ENCODE measurements around the gene LTBP1.

LTBP1 gene

DNA sequence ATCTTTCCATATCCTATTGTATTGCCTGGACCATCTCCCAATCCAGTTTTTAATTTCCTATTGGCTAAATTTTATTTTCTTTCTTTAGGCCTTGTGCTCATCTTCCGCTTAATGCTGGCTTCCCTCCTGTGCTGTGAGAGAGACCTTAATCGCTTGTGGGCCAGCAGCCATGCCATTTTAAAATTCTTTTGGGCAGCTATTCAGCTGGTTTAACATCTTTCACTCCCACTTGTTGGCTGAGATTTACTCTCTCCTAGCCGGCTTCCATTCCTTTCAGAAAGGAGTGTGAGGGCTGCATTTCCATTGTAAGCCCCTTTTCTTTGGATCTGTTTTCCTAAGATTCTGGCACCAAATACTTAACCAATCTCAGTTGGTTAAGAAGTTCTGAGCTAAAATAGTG lies 388.8 kb downstream of the LTBP1 start:
- Histone ChIP-seq H3K9ac (ENCODE audit: low read depth in 1 of 2, low read length in 2 of 2) (no peak overlapping the region), H3K4me3 (ENCODE audit: low read length in 2 of 2) (no peak overlapping the region), H3K4me1 (ENCODE audit: control insufficient read depth in 2 of 2, insufficient read depth in 2 of 2, low read length in 2 of 2) (no peaks in the 10 kb centered on the region), H3K9me3 (ENCODE audit: control insufficient read depth in 2 of 2, low read length in 2 of 2) (no peaks in the 10 kb centered on the region), H3K27me3 (ENCODE audit: control insufficient read depth in 2 of 2, insufficient read depth in 2 of 2, low read length in 2 of 2) (no peaks in the 10 kb centered on the region), H3K36me3 (ENCODE audit: control insufficient read depth in 2 of 2, insufficient read depth in 2 of 2, low read length in 2 of 2) (no peaks in the 10 kb centered on the region), H3K27ac (ENCODE audit: low read depth in 2 of 2, low read length in 2 of 2) (no peak overlapping the region)

DNA sequence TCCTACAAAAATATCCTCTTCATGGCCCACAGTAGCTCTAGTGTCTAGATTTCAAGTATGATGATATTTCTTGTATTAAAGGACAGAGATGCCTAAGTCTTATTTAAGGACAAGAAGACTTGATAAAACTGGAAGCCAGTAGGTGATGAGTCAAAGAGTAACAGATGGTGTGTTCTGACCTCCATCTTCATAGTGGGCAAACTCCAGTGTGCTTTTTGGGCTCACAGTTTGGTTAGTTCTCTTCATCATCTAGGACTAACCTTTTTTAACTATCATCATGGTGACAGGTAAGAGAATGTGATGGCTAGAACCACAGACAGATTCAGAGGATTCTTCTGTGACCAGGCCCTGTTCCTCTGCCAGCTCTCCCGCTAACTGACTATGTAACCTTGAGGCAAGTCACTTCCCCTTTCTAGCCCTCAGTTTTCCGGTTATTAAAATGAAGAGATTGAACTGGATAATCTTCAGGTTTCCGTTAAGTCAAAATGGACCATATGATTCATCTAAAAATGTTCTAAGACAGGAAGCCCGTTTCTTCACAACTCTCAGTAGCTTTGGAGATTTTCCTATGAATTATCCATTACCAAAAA lies 389.4 kb downstream of the LTBP1 start:
- no peak overlapping the region for H3K4me3 ChIP-seq (ENCODE audit: low read length in 2 of 2)
- no peaks in the 10 kb centered on the region for H3K4me1 ChIP-seq (ENCODE audit: control insufficient read depth in 2 of 2, insufficient read depth in 2 of 2, low read length in 2 of 2)
- no peak overlapping the region for H3K27ac ChIP-seq (ENCODE audit: low read depth in 2 of 2, low read length in 2 of 2)
- H3K9me3 ChIP-seq (ENCODE audit: control insufficient read depth in 2 of 2, low read length in 2 of 2), result no peaks in the 10 kb centered on the region
- no peaks in the 10 kb centered on the region for H3K36me3 ChIP-seq (ENCODE audit: control insufficient read depth in 2 of 2, insufficient read depth in 2 of 2, low read length in 2 of 2)
- no peaks in the 10 kb centered on the region for H3K27me3 ChIP-seq (ENCODE audit: control insufficient read depth in 2 of 2, insufficient read depth in 2 of 2, low read length in 2 of 2)
- no peak overlapping the region for H3K9ac ChIP-seq (ENCODE audit: low read depth in 1 of 2, low read length in 2 of 2)

DNA sequence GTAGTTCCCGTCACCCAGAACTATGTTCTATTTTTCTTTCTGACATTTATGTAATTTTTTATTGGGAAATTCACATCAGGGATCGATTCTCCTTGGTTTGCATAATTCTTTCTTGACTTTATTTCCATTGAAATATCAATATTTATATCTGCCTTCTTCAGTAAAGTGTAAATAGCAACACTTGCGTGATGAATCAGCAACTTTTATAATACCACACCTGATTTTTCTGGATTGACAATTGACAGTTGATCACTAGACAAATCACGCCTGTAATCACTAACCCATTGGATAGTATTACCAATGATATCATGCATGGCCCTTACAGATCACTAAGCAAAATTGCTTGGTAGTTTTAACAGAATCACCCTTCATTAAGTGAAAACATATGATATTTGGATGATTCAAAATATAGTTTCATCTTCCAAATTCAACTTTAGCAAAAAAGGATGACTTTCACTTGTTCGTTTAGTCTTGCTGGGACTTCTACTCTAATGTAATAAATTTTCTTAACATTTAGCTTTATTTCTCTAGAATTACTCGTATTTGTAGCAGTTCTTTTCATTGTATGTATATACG lies 390.7 kb downstream of the LTBP1 start:
- H3K27me3 ChIP-seq (ENCODE audit: control insufficient read depth in 2 of 2, insufficient read depth in 2 of 2, low read length in 2 of 2), result no peaks in the 10 kb centered on the region
- no peaks in the 10 kb centered on the region for H3K9me3 ChIP-seq (ENCODE audit: control insufficient read depth in 2 of 2, low read length in 2 of 2)
- no peak overlapping the region for H3K9ac ChIP-seq (ENCODE audit: low read depth in 1 of 2, low read length in 2 of 2)
- no peaks in the 10 kb centered on the region for H3K36me3 ChIP-seq (ENCODE audit: control insufficient read depth in 2 of 2, insufficient read depth in 2 of 2, low read length in 2 of 2)
- H3K4me1 ChIP-seq (ENCODE audit: control insufficient read depth in 2 of 2, insufficient read depth in 2 of 2, low read length in 2 of 2), result no peaks in the 10 kb centered on the region
- H3K27ac ChIP-seq (ENCODE audit: low read depth in 2 of 2, low read length in 2 of 2), result no peak overlapping the region
- H3K4me3 ChIP-seq (ENCODE audit: low read length in 2 of 2), result no peak overlapping the region

DNA sequence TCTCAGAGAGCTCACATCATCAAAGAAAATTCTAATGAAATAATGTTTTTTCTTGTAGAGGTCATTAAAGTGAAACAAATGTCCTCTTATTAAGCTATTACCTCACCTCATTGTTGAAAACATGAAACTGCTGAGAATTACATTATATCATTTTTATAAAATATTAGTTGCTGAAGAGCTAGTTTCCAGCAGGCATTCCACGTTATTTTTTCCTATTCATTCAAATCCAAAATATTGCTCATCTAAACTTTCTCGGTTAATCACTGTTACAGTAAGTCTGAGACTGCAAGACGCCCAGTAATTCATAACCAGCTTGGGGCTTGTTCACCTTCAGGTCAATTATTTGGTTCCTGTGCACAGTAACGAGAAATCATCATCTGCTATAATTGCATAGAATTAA lies 391.2 kb downstream of the LTBP1 start:
- H3K4me3 ChIP-seq (ENCODE audit: low read length in 2 of 2), result no peak overlapping the region
- no peaks in the 10 kb centered on the region for H3K4me1 ChIP-seq (ENCODE audit: control insufficient read depth in 2 of 2, insufficient read depth in 2 of 2, low read length in 2 of 2)
- H3K27ac ChIP-seq (ENCODE audit: low read depth in 2 of 2, low read length in 2 of 2), result no peak overlapping the region
- no peaks in the 10 kb centered on the region for H3K9me3 ChIP-seq (ENCODE audit: control insufficient read depth in 2 of 2, low read length in 2 of 2)
- no peak overlapping the region for H3K9ac ChIP-seq (ENCODE audit: low read depth in 1 of 2, low read length in 2 of 2)
- H3K36me3 ChIP-seq (ENCODE audit: control insufficient read depth in 2 of 2, insufficient read depth in 2 of 2, low read length in 2 of 2), result no peaks in the 10 kb centered on the region
- no peaks in the 10 kb centered on the region for H3K27me3 ChIP-seq (ENCODE audit: control insufficient read depth in 2 of 2, insufficient read depth in 2 of 2, low read length in 2 of 2)

DNA sequence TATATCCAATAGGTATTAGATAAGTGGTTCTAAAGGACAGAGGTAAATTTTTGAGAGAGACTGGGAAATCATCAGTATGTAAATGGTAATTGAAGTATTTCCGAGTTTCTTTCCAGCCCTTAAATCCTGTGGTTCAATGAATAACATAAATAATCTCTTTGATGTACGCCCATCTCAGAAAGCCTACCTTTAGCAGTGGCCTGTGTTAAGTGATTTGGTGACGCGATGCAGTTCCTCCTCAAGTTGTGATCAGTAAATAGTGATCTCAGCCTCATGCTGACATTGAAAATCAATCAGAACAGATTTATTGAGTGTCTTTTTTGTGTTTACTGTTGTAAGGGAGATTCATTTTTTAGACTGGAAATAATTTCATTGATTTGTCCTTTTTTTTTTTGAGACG lies 392.5 kb downstream of the LTBP1 start:
- no peaks in the 10 kb centered on the region for H3K9me3 ChIP-seq (ENCODE audit: control insufficient read depth in 2 of 2, low read length in 2 of 2)
- no peaks in the 10 kb centered on the region for H3K27me3 ChIP-seq (ENCODE audit: control insufficient read depth in 2 of 2, insufficient read depth in 2 of 2, low read length in 2 of 2)
- no peak overlapping the region for H3K27ac ChIP-seq (ENCODE audit: low read depth in 2 of 2, low read length in 2 of 2)
- no peak overlapping the region for H3K9ac ChIP-seq (ENCODE audit: low read depth in 1 of 2, low read length in 2 of 2)
- no peaks in the 10 kb centered on the region for H3K36me3 ChIP-seq (ENCODE audit: control insufficient read depth in 2 of 2, insufficient read depth in 2 of 2, low read length in 2 of 2)
- H3K4me1 ChIP-seq (ENCODE audit: control insufficient read depth in 2 of 2, insufficient read depth in 2 of 2, low read length in 2 of 2), result no peaks in the 10 kb centered on the region
- no peak overlapping the region for H3K4me3 ChIP-seq (ENCODE audit: low read length in 2 of 2)

DNA sequence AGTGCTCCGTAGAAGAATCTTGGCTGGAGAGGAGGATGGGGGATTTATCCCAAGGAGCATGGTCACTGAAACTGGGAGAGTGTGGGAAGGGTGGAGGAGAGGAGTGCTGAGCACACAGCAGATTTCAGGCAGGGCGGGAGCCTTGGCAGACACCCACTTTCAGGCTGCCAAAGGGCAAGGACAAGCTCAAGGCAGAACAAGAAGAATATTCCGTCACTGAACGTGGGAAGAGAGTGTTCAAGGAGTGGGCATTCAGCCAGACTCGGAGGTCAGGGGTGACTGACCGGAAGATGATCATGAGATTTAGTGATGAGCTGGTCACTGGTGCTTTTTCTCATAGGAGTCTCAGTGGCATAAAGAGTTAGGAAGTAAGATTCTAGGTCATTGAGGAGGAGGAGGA lies 393.5 kb downstream of the LTBP1 start:
- Histone ChIP-seq H3K27ac (ENCODE audit: low read depth in 2 of 2, low read length in 2 of 2) (no peak overlapping the region), H3K9me3 (ENCODE audit: control insufficient read depth in 2 of 2, low read length in 2 of 2) (no peaks in the 10 kb centered on the region), H3K9ac (ENCODE audit: low read depth in 1 of 2, low read length in 2 of 2) (no peak overlapping the region)

DNA sequence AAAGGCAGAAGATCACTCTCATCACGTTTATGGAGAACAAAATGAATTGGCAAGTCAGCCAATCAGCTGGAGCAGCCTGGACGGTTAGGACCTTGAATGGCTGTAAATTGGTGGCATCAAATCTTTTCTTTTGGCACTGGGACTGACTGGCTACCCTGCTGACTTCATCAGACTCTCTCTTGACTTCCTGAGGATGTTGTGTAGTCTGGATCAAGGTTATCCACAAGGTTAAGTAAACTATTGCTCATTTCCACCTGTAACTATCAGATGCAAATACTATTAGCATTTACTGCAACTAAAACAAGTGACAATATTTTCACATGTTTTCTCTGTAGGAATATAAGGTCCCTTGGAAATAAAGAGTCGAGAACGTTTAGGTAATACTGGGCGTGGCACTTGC lies 395.4 kb downstream of the LTBP1 start:
- Histone ChIP-seq H3K27ac (ENCODE audit: low read depth in 2 of 2, low read length in 2 of 2) (no peak overlapping the region), H3K36me3 (ENCODE audit: control insufficient read depth in 2 of 2, insufficient read depth in 2 of 2, low read length in 2 of 2) (no peaks in the 10 kb centered on the region), H3K4me3 (ENCODE audit: low read length in 2 of 2) (no peak overlapping the region), H3K27me3 (ENCODE audit: control insufficient read depth in 2 of 2, insufficient read depth in 2 of 2, low read length in 2 of 2) (no peaks in the 10 kb centered on the region), H3K9me3 (ENCODE audit: control insufficient read depth in 2 of 2, low read length in 2 of 2) (no peaks in the 10 kb centered on the region), H3K9ac (ENCODE audit: low read depth in 1 of 2, low read length in 2 of 2) (no peak overlapping the region), H3K4me1 (ENCODE audit: control insufficient read depth in 2 of 2, insufficient read depth in 2 of 2, low read length in 2 of 2) (no peaks in the 10 kb centered on the region)

More for the DNA sequence above, 393.5 kb downstream of the LTBP1 start:
- Histone ChIP-seq H3K27me3 (ENCODE audit: control insufficient read depth in 2 of 2, insufficient read depth in 2 of 2, low read length in 2 of 2) (no peaks in the 10 kb centered on the region), H3K4me1 (ENCODE audit: control insufficient read depth in 2 of 2, insufficient read depth in 2 of 2, low read length in 2 of 2) (no peaks in the 10 kb centered on the region), H3K4me3 (ENCODE audit: low read length in 2 of 2) (no peak overlapping the region), H3K36me3 (ENCODE audit: control insufficient read depth in 2 of 2, insufficient read depth in 2 of 2, low read length in 2 of 2) (no peaks in the 10 kb centered on the region)

DNA sequence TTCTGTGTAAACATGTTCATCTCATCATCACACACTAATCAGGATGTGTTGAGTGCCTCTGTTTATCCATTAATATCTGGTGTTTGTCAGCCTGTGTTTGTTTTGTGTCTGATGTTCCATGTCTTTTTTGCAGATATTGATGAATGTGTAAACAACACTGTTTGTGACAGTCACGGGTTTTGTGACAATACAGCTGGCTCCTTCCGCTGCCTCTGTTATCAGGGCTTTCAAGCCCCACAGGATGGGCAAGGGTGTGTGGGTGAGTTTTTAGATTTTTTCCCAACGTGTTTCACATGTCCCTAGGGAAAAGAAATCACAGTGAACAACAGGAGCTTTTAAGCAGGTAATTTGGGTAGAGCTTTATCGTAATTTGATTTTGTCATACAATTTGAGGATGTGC lies 396.0 kb downstream of the LTBP1 start:
- H3K27ac ChIP-seq (ENCODE audit: low read depth in 2 of 2, low read length in 2 of 2), result no peak overlapping the region
- H3K9me3 ChIP-seq (ENCODE audit: control insufficient read depth in 2 of 2, low read length in 2 of 2), result no peaks in the 10 kb centered on the region
- H3K9ac ChIP-seq (ENCODE audit: low read depth in 1 of 2, low read length in 2 of 2), result no peak overlapping the region
- no peak overlapping the region for H3K4me3 ChIP-seq (ENCODE audit: low read length in 2 of 2)
- H3K36me3 ChIP-seq (ENCODE audit: control insufficient read depth in 2 of 2, insufficient read depth in 2 of 2, low read length in 2 of 2), result no peaks in the 10 kb centered on the region
- no peaks in the 10 kb centered on the region for H3K27me3 ChIP-seq (ENCODE audit: control insufficient read depth in 2 of 2, insufficient read depth in 2 of 2, low read length in 2 of 2)
- H3K4me1 ChIP-seq (ENCODE audit: control insufficient read depth in 2 of 2, insufficient read depth in 2 of 2, low read length in 2 of 2), result no peaks in the 10 kb centered on the region

DNA sequence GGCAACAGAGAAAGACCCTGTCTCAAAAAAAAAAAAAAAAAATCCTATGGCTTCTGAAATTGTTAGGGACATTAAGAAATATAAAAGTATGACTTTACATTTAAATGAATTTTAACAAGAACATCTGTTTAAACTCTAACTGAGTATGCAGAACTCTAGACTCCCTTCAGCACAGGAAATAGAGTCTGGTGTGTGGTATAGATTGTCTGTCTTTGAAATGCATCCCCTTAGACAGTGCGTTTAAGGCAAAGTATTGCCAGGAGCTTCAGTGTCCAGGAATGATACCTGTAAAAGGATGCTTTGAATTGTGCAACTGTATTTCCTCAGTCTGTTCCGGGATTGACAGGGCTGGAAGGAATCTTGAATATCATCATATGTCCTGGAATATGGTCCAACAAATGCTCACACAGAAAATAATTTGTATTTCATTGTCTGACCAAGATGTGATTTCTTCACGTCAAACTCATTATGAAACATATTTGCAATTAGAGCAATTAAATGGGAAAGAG lies 396.7 kb downstream of the LTBP1 start:
- Histone ChIP-seq H3K27ac (ENCODE audit: low read depth in 2 of 2, low read length in 2 of 2) (no peak overlapping the region), H3K4me1 (ENCODE audit: control insufficient read depth in 2 of 2, insufficient read depth in 2 of 2, low read length in 2 of 2) (no peaks in the 10 kb centered on the region), H3K9me3 (ENCODE audit: control insufficient read depth in 2 of 2, low read length in 2 of 2) (no peaks in the 10 kb centered on the region), H3K4me3 (ENCODE audit: low read length in 2 of 2) (no peak overlapping the region), H3K36me3 (ENCODE audit: control insufficient read depth in 2 of 2, insufficient read depth in 2 of 2, low read length in 2 of 2) (no peaks in the 10 kb centered on the region), H3K27me3 (ENCODE audit: control insufficient read depth in 2 of 2, insufficient read depth in 2 of 2, low read length in 2 of 2) (no peaks in the 10 kb centered on the region), H3K9ac (ENCODE audit: low read depth in 1 of 2, low read length in 2 of 2) (no peak overlapping the region)

DNA sequence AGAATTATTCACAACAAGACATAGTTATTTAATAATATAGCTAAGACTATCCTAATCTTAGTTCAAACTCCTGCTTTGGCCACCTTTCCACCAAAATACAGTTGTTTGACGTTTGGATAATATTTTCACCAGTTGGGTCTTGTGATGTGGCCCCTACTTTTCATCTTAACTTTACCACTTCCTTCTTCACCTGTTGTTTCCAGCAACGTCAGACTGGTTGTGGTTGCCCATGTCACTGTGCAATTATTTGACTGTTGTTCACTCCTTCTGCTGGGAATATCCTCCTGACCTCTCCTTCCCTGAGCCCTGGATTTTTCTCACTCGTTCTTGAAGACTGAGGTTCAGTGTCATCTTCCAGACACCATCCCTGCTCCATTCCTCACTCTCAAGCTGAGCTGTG lies 397.5 kb downstream of the LTBP1 start:
- no peaks in the 10 kb centered on the region for H3K36me3 ChIP-seq (ENCODE audit: control insufficient read depth in 2 of 2, insufficient read depth in 2 of 2, low read length in 2 of 2)
- H3K4me1 ChIP-seq (ENCODE audit: control insufficient read depth in 2 of 2, insufficient read depth in 2 of 2, low read length in 2 of 2), result no peaks in the 10 kb centered on the region
- no peak overlapping the region for H3K9ac ChIP-seq (ENCODE audit: low read depth in 1 of 2, low read length in 2 of 2)
- H3K27ac ChIP-seq (ENCODE audit: low read depth in 2 of 2, low read length in 2 of 2), result no peak overlapping the region
- no peaks in the 10 kb centered on the region for H3K9me3 ChIP-seq (ENCODE audit: control insufficient read depth in 2 of 2, low read length in 2 of 2)
- no peak overlapping the region for H3K4me3 ChIP-seq (ENCODE audit: low read length in 2 of 2)
- no peaks in the 10 kb centered on the region for H3K27me3 ChIP-seq (ENCODE audit: control insufficient read depth in 2 of 2, insufficient read depth in 2 of 2, low read length in 2 of 2)
